ENCODE measurements around the gene ADCY3. TPM values are rescaled to one million over a fixed set of nuclear protein-coding genes. Genes with fewer than 3 reads are reported as not detected.

Gene ADCY3
- polyA plus RNA-seq, 1 donor (not counting 4 experiments of a cell fraction or from before 2014, with no cell fraction given) = 33.2 TPM

DNA sequence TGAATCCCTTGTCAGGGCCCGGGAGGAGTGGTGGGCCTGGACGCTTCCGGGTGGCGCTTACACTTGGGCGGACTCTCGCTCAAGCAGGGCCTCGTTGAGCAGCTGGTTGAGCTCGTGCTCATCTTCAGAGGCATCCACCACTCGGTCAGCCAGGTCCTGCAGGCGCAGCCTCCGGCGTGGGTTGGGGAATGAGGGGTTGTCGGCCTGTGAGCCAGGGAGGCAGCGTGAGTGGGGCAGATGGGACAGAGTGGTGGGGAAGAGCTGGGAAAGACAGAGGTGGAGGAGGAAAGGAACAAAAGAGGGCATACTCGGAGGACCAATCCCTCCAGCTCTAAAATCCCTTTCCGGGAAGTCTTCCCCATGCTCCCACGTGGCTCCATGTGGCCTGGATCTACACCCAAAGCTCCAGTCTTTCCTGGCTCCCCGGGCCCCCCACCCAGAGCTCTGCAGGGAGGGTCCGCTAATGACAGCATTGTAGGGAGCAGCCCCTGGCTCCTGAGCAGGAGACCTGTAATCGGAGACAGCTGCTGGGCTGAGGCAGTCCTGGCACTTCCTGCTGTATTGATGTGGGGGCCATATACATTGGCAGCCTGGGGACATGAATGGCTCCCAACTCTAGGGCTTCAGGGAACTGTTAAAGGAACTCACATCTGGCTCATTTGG lies 85.2 kb downstream of the ADCY3 start:
- no peak for FAIRE-seq
- no peak overlapping the region for H3K4me3 ChIP-seq (ENCODE audit: control insufficient read depth in 2 of 3, extremely low read depth in 1 of 3, insufficient read depth in 2 of 3, low read depth in 1 of 3, low read length in 3 of 3)
- no peak overlapping the region for H2AFZ ChIP-seq (ENCODE audit: control insufficient read depth, low read length)
- H3K9ac ChIP-seq (ENCODE audit: control insufficient read depth, extremely low read depth, insufficient read depth, low read length) = no peak overlapping the region
- no peak for TF ChIP-seq CTCF (optimal IDR thresholded peaks at IDR 0.05 in 1 of 3, IDR thresholded peaks at IDR 0.05 in 1 of 3, conservative IDR thresholded peaks at IDR 0.05 in 1 of 3; ENCODE audit: extremely low read depth in 1 of 3, insufficient read depth in 2 of 3, low read length in 3 of 3)
- TF ChIP-seq EZH2 (IDR thresholded peaks at IDR 0.05; ENCODE audit: low read length) = no peak
- H3K4me2 ChIP-seq (ENCODE audit: control insufficient read depth, extremely low read depth, insufficient read depth, low read depth, low read length) = no peak overlapping the region
- H3K79me2 ChIP-seq (ENCODE audit: control insufficient read depth, insufficient read depth, low read length) = no peaks in the 10 kb centered on the region
- no peaks in the 10 kb centered on the region for H3K27me3 ChIP-seq (ENCODE audit: control insufficient read depth, extremely low read depth, insufficient read depth, low read length)
- dilution Hi-C loops (cut with MboI; ENCODE audit: extremely low pct_ligation_motif_present, low sequenced_read_pairs) = no loop called here
- no peak overlapping the region for H3K27ac ChIP-seq (ENCODE audit: control insufficient read depth, insufficient read depth, low read length)
- no peaks in the 10 kb centered on the region for H4K20me1 ChIP-seq (ENCODE audit: control insufficient read depth, extremely low read depth, insufficient read depth, low read length)
- DNase-seq (ENCODE audit: low read depth, low spot score) = no peak
- no peaks in the 10 kb centered on the region for H3K9me3 ChIP-seq (ENCODE audit: control insufficient read depth, low read depth, low read length)
- H3K9me1 ChIP-seq (ENCODE audit: control insufficient read depth, extremely low read depth, insufficient read depth, low read length) = no peaks in the 10 kb centered on the region
- H3K4me1 ChIP-seq (ENCODE audit: control insufficient read depth, extremely low read depth, insufficient read depth, low read length) = peaks cover 4% of the 10 kb centered on the region
- peaks cover 5 to 20% of the 10 kb centered on the region in 2 experiments for H3K36me3 ChIP-seq (ENCODE audit: control insufficient read depth in 2 of 2, extremely low read depth in 1 of 2, insufficient read depth in 2 of 2, low read length in 2 of 2)

- Histone ChIP-seq H3K79me2 (ENCODE audit: control insufficient read depth, insufficient read depth, low read length) (no peaks in the 10 kb centered on the region), H3K27ac (ENCODE audit: control insufficient read depth, insufficient read depth, low read length) (no peak overlapping the region), H3K9me3 (ENCODE audit: control insufficient read depth, low read depth, low read length) (no peaks in the 10 kb centered on the region), H3K9ac (ENCODE audit: control insufficient read depth, extremely low read depth, insufficient read depth, low read length) (no peak overlapping the region), H4K20me1 (ENCODE audit: control insufficient read depth, extremely low read depth, insufficient read depth, low read length) (no peaks in the 10 kb centered on the region), H3K4me1 (ENCODE audit: control insufficient read depth, extremely low read depth, insufficient read depth, low read length) (peaks cover 4% of the 10 kb centered on the region), H2AFZ (ENCODE audit: control insufficient read depth, low read length) (no peak overlapping the region), H3K4me3 (ENCODE audit: control insufficient read depth in 2 of 3, extremely low read depth in 1 of 3, insufficient read depth in 2 of 3, low read depth in 1 of 3, low read length in 3 of 3) (no peak overlapping the region), H3K27me3 (ENCODE audit: control insufficient read depth, extremely low read depth, insufficient read depth, low read length) (no peaks in the 10 kb centered on the region), H3K36me3 (ENCODE audit: control insufficient read depth in 2 of 2, extremely low read depth in 1 of 2, insufficient read depth in 2 of 2, low read length in 2 of 2) (peaks cover 5 to 20% of the 10 kb centered on the region in 2 experiments), H3K4me2 (ENCODE audit: control insufficient read depth, extremely low read depth, insufficient read depth, low read depth, low read length) (no peak overlapping the region), H3K9me1 (ENCODE audit: control insufficient read depth, extremely low read depth, insufficient read depth, low read length) (no peaks in the 10 kb centered on the region)
- DNase-seq (ENCODE audit: low read depth, low spot score) = no peak
- dilution Hi-C loops (cut with MboI; ENCODE audit: extremely low pct_ligation_motif_present, low sequenced_read_pairs) = no loop called here
- no peak for TF ChIP-seq CTCF (optimal IDR thresholded peaks at IDR 0.05 in 1 of 3, IDR thresholded peaks at IDR 0.05 in 1 of 3, conservative IDR thresholded peaks at IDR 0.05 in 1 of 3; ENCODE audit: extremely low read depth in 1 of 3, insufficient read depth in 2 of 3, low read length in 3 of 3)
- no peak for TF ChIP-seq EZH2 (IDR thresholded peaks at IDR 0.05; ENCODE audit: low read length)
- FAIRE-seq = no peak
Measured at GRCh38 chr2:24833821-24834732, 86.0 kb downstream of the ADCY3 start.

Measured in keratinocyte (primary cell).